Subcutaneous adipose tissue (tissue), 4 donors: ENCODE measurements around the gene PLEKHM1. TPM values are rescaled to one million over a fixed set of nuclear protein-coding genes. Genes with fewer than 3 reads are reported as not detected.

Experiments
- CTCF ChIP-seq: fragments of 450-650 bp; IDR thresholded peaks from one replicate; pipeline ENCODE4 v1.5.1; 2016; ENCODE audit warnings: low read depth, mild to moderate bottlenecking, control low read depth, antibody characterized with exemption, moderate library complexity
- total RNA-seq, 4 donors: library from RNA; depleted of rRNA; stranded (reverse); fragments of >200 nt; gene quantifications; one replicate each; pipeline ENCODE4 v1.1.0, GENCODE V29; 2016

The PLEKHM1 gene
- total RNA-seq, 4 donors from 2014 or later = 22.8 to 53.7 (median 30.5) TPM

- no peak for TF ChIP-seq CTCF
Observed at GRCh38 chr17:45396496-45397205, 93.9 kb downstream of the PLEKHM1 start.

DNA sequence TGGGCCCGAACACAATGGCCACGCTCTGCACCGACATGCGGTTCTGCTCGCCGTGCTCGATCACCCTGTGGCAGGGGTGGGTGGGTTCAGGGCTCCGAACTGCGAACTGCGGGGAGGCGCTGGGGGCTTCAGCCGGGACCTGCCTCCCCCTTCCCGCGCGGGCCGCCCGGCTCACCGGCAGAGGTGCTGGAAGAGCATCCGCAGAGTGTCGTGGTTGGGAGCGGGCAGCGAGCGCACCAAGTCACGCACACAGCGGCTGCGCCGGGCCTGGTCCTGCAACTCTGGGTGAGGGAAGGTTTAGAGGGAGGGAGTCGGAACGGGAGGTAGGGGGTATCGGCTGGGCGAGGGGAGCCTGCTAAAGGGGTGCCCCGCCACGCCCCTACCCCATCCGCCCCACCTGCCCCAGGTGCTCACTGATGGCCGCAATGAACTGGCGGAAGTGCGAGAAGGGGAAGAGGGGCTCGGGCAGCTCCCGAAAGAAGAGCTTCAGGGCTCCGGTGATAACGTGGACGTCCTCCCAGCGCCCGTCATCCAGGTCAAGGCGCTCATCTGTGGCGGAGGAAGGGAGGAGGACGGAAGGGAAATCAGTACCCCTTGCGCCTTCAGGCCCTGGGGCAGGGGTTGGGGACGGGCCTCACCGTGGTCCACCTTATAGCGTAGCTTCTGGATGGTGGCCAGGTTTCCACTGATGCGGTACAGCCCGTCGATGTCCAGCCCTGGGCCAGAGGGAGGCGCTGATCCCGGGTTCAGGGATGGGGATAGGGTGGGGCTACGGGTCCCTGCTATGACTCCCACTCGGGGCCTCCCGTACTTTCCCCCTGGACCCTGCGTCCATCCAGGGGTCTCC lies 94.7 kb downstream of the PLEKHM1 start:
- no peak for TF ChIP-seq CTCF

DNA sequence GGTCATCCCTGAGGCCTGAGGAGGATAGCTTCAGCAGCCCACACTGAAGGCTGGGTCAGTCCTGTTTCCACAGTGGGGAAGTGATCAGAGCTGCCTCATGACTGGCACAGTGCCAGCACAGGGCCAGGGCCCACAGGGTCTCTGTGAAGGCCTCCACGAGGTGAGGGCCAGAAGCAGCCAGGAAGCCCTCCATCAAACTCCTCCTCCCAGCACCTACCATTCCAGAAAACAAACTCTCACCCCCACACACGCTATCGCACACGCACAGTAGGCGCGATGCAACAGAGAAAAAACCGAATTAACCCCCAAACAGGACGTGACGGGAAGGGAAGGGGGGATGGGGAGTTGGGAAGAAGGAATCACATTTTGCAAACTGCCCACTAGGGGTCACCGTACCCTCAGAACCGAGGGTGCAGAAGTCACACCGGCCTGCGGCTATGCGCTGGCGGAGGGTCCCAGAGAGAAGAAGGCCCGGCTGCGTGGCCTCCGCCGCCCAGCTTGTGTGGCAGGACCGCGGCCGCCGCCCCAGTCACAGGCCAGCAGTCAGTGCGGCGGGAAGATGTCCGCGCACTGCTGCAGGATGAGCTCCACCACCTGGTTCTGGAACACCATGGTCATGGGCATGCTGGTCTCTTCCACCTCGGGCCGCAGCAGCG lies 95.5 kb downstream of the PLEKHM1 start:
- TF ChIP-seq CTCF = no peak

GRCh38 chr17:45394564-45394912 lies 96.0 kb downstream of the PLEKHM1 start:
- no peak for TF ChIP-seq CTCF

DNA sequence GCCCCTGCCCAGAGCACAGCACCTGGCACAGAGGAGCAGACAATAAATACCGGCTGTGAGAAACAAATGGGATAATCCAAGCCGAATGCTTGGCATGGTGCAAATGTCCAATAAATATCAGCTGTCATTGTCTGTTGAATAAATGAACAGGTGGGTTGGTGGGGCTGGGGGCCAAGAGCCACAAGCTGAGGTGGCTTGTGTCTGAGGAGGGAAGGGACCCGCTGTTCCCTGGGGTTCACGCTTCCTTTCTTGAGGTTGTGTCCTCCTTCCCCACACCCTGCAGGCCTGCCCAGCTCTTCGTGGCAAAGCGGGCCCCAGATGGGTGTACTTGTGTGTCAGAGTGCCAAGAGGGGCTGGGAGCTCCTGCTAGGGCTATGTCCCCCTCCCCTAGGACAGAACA lies 96.4 kb downstream of the PLEKHM1 start:
- TF ChIP-seq CTCF = no peak

- no peak for TF ChIP-seq CTCF
Observed at GRCh38 chr17:45393411-45393810, 97.1 kb downstream of the PLEKHM1 start.

DNA sequence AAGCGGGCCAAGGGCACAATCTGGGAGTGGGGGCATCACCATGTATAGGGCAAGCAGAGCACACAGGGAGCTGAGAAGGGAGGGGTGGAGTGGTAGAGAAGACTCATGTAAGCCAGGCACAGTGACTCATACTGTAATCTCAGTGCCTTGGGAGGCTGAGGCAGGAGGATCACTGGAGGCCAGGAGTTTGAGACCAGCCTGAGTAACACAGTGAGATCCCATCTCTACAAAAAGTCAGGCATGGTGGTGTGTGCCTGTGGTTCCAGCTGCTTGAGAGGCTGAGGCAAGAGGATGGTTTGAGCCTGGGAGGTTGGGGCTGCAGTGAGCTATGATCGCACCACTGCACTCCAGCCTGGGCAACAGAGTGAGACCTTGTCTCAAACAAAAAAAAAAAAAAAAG lies 98.6 kb downstream of the PLEKHM1 start:
- TF ChIP-seq CTCF = no peak
